HepG2 (cell line): ENCODE measurements around the gene ADGRL1.
"Not testable (repeated sequence)": the region's sequence is repeated elsewhere in the genome, so short reads cannot be mapped to it uniquely, and the experiment has no call there.

Experiments used
- CEBPZ ChIP-seq: IDR thresholded peaks from 2 replicates; pipeline ENCODE4 v1.6.1; 2012; ENCODE audit warnings: low read length, improper control_type of control experiment
- CTCF ChIP-seq: sonication (generic); formaldehyde crosslinking; IDR thresholded peaks from 2 replicates; pipeline ENCODE4 v1.5.0; 2020; ENCODE audit warnings: mild to moderate bottlenecking, missing genetic modification reagents, moderate library complexity
- MZF1 ChIP-seq: sonication (generic); formaldehyde crosslinking; IDR thresholded peaks from 2 replicates; pipeline ENCODE4 v1.8.1; 2023; ENCODE audit warnings: mild to moderate bottlenecking, missing genetic modification reagents, borderline replicate concordance
- NFE2L2 ChIP-seq: fragments of 150-350 bp; IDR thresholded peaks from 2 replicates; pipeline ENCODE4 v1.6.1; 2014; ENCODE audit warnings: low read length
- POLR2A ChIP-seq, 2 experiments: IDR thresholded peaks; 2 replicates each; pipeline ENCODE4 v1.6.1; 2011; ENCODE audit warnings: low read depth in 2 of 2, low read length in 2 of 2, mild to moderate bottlenecking in 1 of 2, moderate library complexity in 1 of 2; ENCODE audit not compliant: insufficient read depth in 1 of 2
- RAD21 ChIP-seq: fragments of 450-650 bp; formaldehyde crosslinking; IDR thresholded peaks from 2 replicates; pipeline ENCODE4 v1.5.0; 2020; ENCODE audit warnings: mild to moderate bottlenecking
- SMARCC2 ChIP-seq: fragments of 450-650 bp; IDR thresholded peaks from 2 replicates; pipeline ENCODE4 v1.6.1; 2017; ENCODE audit warnings: antibody characterized with exemption, mild to moderate bottlenecking
- SPEN ChIP-seq: sonication (generic); formaldehyde crosslinking; IDR thresholded peaks from 2 replicates; pipeline ENCODE4 v1.5.1; 2020; ENCODE audit warnings: low read depth, mild to moderate bottlenecking, missing genetic modification reagents
- ZFP36 ChIP-seq: fragments of 150-350 bp; IDR thresholded peaks from 2 replicates; pipeline ENCODE4 v1.6.1; 2018; ENCODE audit warnings: borderline replicate concordance, low read length, low read depth; ENCODE audit not compliant: partially characterized antibody
- ZNF17 ChIP-seq: sonication (generic); formaldehyde crosslinking; IDR thresholded peaks from 2 replicates; pipeline ENCODE4 v1.5.0; 2020; ENCODE audit warnings: mild to moderate bottlenecking, missing genetic modification reagents
- ZNF549 ChIP-seq: sonication (generic); formaldehyde crosslinking; IDR thresholded peaks from 2 replicates; pipeline ENCODE4 v1.5.0; 2020; ENCODE audit warnings: missing genetic modification reagents
- TF ChIP-seq, protein P1 (sequence below): sonication (generic); formaldehyde crosslinking; IDR thresholded peaks from 2 replicates; pipeline ENCODE4 v1.4.0; 2020; ENCODE audit warnings: mild to moderate bottlenecking, missing genetic modification reagents
- TF ChIP-seq, protein P2 (sequence below): sonication (generic); formaldehyde crosslinking; IDR thresholded peaks from 2 replicates; pipeline ENCODE4 v1.4.0; 2020; ENCODE audit warnings: missing genetic modification reagents

DNA sequence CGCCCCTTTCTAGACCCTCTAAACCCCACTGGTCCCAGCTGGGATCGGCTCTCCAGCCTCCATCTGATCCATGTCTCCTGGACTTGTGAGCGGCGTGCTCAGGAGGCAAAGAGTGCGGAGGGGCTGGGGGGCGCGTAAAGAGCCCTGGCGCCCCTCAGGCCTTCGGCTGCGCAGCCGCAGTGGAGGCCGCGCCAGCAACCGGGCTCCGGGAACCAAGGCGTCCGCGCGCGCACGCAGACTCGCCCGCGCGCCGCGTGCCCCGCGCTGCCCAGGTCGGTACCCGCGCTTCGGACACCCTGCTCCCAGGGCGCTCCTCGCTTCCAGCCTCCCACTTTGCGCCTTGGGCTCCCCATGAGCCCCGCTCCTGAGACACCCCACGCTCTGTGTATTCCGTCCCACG lies 3.4 kb upstream of the ADGRL1 start:
- not testable (repeated sequence) for TF ChIP-seq ZNF549 (CRISPR knock-in tag); CTCF (CRISPR knock-in tag); ZFP36; SMARCC2; RAD21 (CRISPR knock-in tag); POLR2A (IDR thresholded peaks at IDR 0.05; ENCODE audit: insufficient read depth in 1 of 2, low read depth in 2 of 2, low read length in 2 of 2); NFE2L2; CEBPZ; SPEN (CRISPR knock-in tag); MZF1 (CRISPR knock-in tag); ZNF17
- TF ChIP-seq, protein P1, sequence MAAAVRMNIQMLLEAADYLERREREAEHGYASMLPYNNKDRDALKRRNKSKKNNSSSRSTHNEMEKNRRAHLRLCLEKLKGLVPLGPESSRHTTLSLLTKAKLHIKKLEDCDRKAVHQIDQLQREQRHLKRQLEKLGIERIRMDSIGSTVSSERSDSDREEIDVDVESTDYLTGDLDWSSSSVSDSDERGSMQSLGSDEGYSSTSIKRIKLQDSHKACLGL (CRISPR knock-in tag): not testable (repeated sequence)
- TF ChIP-seq, protein P2, sequence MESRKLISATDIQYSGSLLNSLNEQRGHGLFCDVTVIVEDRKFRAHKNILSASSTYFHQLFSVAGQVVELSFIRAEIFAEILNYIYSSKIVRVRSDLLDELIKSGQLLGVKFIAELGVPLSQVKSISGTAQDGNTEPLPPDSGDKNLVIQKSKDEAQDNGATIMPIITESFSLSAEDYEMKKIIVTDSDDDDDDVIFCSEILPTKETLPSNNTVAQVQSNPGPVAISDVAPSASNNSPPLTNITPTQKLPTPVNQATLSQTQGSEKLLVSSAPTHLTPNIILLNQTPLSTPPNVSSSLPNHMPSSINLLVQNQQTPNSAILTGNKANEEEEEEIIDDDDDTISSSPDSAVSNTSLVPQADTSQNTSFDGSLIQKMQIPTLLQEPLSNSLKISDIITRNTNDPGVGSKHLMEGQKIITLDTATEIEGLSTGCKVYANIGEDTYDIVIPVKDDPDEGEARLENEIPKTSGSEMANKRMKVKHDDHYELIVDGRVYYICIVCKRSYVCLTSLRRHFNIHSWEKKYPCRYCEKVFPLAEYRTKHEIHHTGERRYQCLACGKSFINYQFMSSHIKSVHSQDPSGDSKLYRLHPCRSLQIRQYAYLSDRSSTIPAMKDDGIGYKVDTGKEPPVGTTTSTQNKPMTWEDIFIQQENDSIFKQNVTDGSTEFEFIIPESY (CRISPR knock-in tag): not testable (repeated sequence)
